SK-N-SH (cell line): ENCODE measurements around the gene MYO7A.

Experiments used
- CTCF ChIP-seq: fragments of 200-600 bp; sonication (generic); IDR thresholded peaks from 2 replicates; pipeline ENCODE4 v1.6.1; 2017; ENCODE audit warnings: antibody characterized with exemption, mild to moderate bottlenecking, moderate library complexity
- EP300 ChIP-seq, 2 experiments: IDR thresholded peaks; 2 replicates each; pipeline versions ENCODE4 v1.4.0 to v1.6.1; 2012; ENCODE audit warnings: borderline replicate concordance in 1 of 2, low read depth in 1 of 2, low read length in 1 of 2
- FOXJ3 ChIP-seq: sonication (generic); formaldehyde crosslinking; IDR thresholded peaks from 2 replicates; pipeline ENCODE4 v1.5.1; 2020; ENCODE audit warnings: mild to moderate bottlenecking, missing genetic modification reagents
- MXI1 ChIP-seq: IDR thresholded peaks from 2 replicates; pipeline ENCODE4 v1.6.1; 2012; ENCODE audit warnings: mild to moderate bottlenecking, low read depth, low read length, improper control_type of control experiment
- POLR2AphosphoS5 ChIP-seq: IDR thresholded peaks from 2 replicates; pipeline ENCODE4 v1.6.1; 2012; ENCODE audit warnings: low read depth, low read length
- RCOR1 ChIP-seq: fragments of 150-350 bp; IDR thresholded peaks from 2 replicates; pipeline ENCODE4 v1.6.1; 2017; ENCODE audit warnings: antibody characterized with exemption, low read length
- TAF1 ChIP-seq: IDR thresholded peaks from 2 replicates; pipeline ENCODE4 v1.6.1; 2012; ENCODE audit warnings: low read depth, mild to moderate bottlenecking, low read length, moderate library complexity, borderline replicate concordance

DNA sequence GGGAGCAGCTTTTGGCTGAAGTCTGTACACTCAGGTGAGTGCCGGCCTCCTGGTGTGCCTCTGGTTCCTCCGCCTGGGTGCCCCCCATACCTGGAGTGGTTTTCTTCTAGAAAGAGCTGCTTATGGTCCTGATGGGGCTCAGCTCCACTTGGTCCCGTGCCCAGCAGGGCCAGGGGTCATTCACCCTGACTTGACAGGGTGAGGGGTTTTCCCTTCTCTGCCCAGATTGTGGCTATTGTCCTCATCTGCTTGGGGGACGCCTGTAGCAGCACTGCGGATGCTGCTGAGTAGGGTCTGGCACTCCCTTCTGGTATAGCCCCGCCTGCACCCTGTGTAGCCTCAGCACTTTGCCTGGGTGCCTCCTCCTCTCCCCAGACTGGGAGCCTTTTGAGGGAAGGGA lies 17.2 kb upstream of the MYO7A start:
- no peak for TF ChIP-seq FOXJ3 (CRISPR knock-in tag)
- no peak for TF ChIP-seq RCOR1
- no peak for TF ChIP-seq CTCF
- no peak for TF ChIP-seq MXI1
- TF ChIP-seq EP300 (IDR thresholded peaks at IDR 0.05; ENCODE audit: borderline replicate concordance in 1 of 2, low read depth in 1 of 2, low read length in 1 of 2): no peak
- no peak for TF ChIP-seq TAF1
- TF ChIP-seq POLR2AphosphoS5: no peak
